ENCODE data around the gene FBXW4.

DNA sequence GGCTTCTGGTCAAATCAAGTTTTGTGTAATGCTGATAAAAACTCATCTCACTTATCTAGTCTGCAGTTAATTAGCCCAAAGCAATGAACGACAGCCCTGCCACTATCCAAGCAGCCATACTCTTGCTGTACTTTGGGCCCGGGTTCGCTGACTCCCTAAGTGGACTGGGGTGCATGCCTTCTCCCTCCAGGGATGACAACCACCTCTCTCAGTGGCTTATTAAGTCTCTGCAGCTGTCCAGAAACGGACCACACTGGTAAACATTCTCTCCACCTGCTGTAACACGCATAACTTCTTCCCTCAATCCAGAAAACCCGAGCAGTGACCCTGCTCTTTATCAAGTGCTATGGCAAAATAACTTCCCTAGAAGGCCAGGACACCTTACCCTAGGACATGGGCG lies 3.9 kb downstream of the FBXW4 start:
- TF ChIP-seq, protein P1, sequence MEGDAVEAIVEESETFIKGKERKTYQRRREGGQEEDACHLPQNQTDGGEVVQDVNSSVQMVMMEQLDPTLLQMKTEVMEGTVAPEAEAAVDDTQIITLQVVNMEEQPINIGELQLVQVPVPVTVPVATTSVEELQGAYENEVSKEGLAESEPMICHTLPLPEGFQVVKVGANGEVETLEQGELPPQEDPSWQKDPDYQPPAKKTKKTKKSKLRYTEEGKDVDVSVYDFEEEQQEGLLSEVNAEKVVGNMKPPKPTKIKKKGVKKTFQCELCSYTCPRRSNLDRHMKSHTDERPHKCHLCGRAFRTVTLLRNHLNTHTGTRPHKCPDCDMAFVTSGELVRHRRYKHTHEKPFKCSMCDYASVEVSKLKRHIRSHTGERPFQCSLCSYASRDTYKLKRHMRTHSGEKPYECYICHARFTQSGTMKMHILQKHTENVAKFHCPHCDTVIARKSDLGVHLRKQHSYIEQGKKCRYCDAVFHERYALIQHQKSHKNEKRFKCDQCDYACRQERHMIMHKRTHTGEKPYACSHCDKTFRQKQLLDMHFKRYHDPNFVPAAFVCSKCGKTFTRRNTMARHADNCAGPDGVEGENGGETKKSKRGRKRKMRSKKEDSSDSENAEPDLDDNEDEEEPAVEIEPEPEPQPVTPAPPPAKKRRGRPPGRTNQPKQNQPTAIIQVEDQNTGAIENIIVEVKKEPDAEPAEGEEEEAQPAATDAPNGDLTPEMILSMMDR (conservative IDR thresholded peaks at IDR 0.05; ENCODE audit: low read length), result no peak
- no peak for TF ChIP-seq EZH2phosphoT487 (IDR thresholded peaks at IDR 0.05; ENCODE audit: borderline replicate concordance)

Data from Loucy (cell line).